HEK293T (cell line): ENCODE measurements around the gene ITGB5.

Experiments
- ARNT ChIP-seq: fragments of 450-650 bp; IDR thresholded peaks from 2 replicates; pipeline ENCODE4 v1.6.1; 2017; ENCODE audit warnings: mild to moderate bottlenecking
- BHLHE40 ChIP-seq: fragments of 450-650 bp; IDR thresholded peaks from 2 replicates; pipeline ENCODE4 v1.6.1; 2016; ENCODE audit warnings: mild to moderate bottlenecking, moderate library complexity, borderline replicate concordance
- FOXK2 ChIP-seq: fragments of 450-650 bp; IDR thresholded peaks from 2 replicates; pipeline ENCODE4 v1.6.1; 2016; ENCODE audit warnings: mild to moderate bottlenecking
- HDGF ChIP-seq: fragments of 450-650 bp; IDR thresholded peaks from 2 replicates; pipeline ENCODE4 v1.6.1; 2017; ENCODE audit warnings: antibody characterized with exemption, borderline replicate concordance
- L3MBTL2 ChIP-seq: fragments of 450-650 bp; conservative IDR thresholded peaks from 2 replicates; pipeline ENCODE4 v1.6.1; 2016; ENCODE audit warnings: mild to moderate bottlenecking
- NFRKB ChIP-seq: fragments of 450-650 bp; IDR thresholded peaks from 2 replicates; pipeline ENCODE4 v1.6.1; 2016; ENCODE audit warnings: mild to moderate bottlenecking, moderate library complexity

GRCh38 chr3:124761935-124762660 lies 125.1 kb downstream of the ITGB5 start:
- TF ChIP-seq ARNT (no peak), L3MBTL2 (no peak), NFRKB (no peak), BHLHE40 (no peak), HDGF (no peak), FOXK2 (no peak)
